GM18508 (cell line): ENCODE results near the gene LHFPL5.

Experiments
- ATAC-seq: cut with Tn5 transposase; IDR thresholded peaks from one replicate; pipeline ENCODE4 v1.9.1; 2021; ENCODE audit warnings: moderate number of reproducible peaks; ENCODE audit not compliant: insufficient read depth, unreplicated experiment

The LHFPL5 gene

GRCh38 chr6:35844290-35844689 lies 39.1 kb downstream of the LHFPL5 start:
- ATAC-seq: no peak

GRCh38 chr6:35850208-35850607 lies 45.1 kb downstream of the LHFPL5 start:
- no peak for ATAC-seq

GRCh38 chr6:35852994-35853393 lies 47.8 kb downstream of the LHFPL5 start:
- ATAC-seq: no peak

- no peak for ATAC-seq
Measured at GRCh38 chr6:35856250-35856649, 51.1 kb downstream of the LHFPL5 start.

GRCh38 chr6:35857853-35858252 lies 52.7 kb downstream of the LHFPL5 start:
- no peak for ATAC-seq

- no peak for ATAC-seq
Measured at GRCh38 chr6:35859367-35859766, 54.2 kb downstream of the LHFPL5 start.
